Activated T-cell treated with anti-CD3 and anti-CD28 coated beads for 48 hours (primary cell): ENCODE results near the gene SLC17A3.

ENCODE experiments used
- DNase-seq: peaks from one replicate; pipeline ENCODE4 v3.0.0-alpha.2; 2020; ENCODE audit warnings: low read depth

SLC17A3 gene

DNA sequence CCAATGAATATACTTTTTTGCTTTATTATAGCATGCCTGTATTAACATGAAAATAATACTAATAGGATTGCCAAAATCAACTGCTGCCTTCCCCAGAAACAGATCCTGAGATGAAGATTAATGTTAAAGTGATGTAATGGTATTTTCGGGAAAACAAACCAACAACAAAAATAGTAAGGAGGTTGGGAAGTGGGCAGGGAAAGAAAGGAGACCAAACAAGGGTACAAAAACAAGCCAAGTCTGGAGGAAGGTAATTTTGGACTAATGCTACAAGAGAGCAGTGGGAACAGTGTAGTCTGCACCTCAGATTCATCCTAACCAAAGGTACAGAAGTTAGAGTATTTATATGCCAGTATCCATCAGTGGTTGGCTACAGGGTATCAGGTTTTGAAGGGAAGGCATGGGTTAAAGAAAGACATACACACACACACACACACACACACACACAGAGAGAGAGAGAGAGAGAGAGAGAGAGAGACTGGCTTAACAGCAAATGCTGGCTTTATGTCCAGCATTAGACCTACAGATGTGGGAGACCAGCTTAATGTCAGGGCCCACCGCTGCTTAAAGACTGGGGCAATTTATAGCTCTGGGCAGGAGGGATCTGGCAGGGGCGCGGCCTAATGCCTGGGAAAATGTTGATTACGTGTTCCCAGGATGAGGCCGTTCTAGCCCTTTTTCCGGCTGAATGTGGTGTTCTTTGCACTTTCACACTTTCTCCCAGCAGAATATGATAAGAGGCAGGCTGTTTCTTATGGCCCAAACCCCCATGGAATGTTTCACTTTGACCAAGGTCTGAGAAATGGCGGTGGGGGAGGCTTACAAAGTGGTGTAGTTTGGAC is 38.4 kb downstream of the SLC17A3 start:
- DNase-seq, result no peak

DNA sequence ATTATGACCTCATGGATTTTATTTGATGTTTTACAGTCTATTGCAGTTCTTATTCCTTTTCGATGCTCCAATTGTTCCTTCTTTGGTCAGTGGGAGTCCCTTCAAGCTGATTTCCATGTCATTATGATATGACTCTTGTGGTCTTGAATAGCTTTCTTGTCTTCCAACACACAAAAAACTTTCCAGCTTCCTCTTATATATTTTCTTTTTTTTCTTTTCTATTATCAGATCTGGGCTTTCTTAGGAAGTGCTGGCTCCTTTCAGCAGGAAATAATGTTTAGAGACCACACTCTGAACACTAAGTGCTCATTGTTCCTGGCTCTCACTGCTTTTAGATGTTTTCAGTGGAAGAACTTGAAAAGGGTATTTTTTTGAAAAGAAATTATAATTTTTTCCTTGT is 39.1 kb downstream of the SLC17A3 start:
- no peak for DNase-seq

DNA sequence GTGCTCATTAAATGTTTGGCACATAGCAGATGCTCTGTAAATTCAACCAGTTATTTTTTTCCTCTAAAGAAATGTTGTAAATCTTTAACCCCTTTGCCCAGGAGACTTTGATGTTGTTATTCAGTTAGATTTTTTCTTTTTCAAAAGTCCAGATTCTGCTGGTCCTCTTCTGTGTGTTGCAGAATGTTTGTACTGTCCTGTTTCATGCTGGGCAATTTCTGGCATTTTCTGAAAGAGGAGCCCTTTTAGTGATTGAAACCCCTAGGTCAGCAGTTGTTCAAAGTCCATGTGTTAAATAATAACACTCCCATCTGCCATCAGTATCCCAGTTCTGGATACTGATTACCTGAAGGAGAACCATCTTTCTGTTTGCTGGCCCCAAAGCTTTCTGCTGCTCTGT is 40.9 kb downstream of the SLC17A3 start:
- no peak for DNase-seq

- DNase-seq, result no peak
These were observed 41.4 kb downstream of the SLC17A3 start for GRCh38 chr6:25832670-25833069.

DNA sequence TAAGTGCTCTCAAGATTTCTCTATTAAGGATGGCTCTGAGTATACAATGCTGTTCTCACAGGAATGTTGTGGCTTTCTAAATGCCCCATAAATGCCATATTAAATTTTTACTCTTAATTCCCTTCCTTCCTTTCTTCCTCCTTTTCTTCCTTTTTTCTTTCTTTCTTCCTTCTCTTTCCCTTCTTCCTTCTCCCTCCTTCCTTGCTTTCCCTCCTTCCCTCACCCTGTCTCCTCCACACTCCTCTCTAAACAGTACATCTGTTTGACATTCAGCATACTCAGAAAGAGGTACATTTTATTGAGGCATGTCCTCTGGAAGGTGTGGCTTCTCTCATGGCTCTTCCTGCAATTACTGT is 41.8 kb downstream of the SLC17A3 start:
- no peak for DNase-seq

- no peak for DNase-seq
These were observed 42.3 kb downstream of the SLC17A3 start, which contains the start of gene SLC17A1 for GRCh38 chr6:25831532-25832306. TSS of gene SLC17A1 (minus strand) at chr6:25832052. CDS start at chr6:25830557, 1,495 bp downstream.

- no peak for DNase-seq
These were observed 43.6 kb downstream of the SLC17A3 start for GRCh38 chr6:25830458-25830857.

GRCh38 chr6:25829375-25829774 is 44.7 kb downstream of the SLC17A3 start:
- no peak for DNase-seq

- DNase-seq, result no peak
These were observed 52.7 kb downstream of the SLC17A3 start for GRCh38 chr6:25821341-25821740.

GRCh38 chr6:25816252-25816651 is 57.8 kb downstream of the SLC17A3 start:
- DNase-seq, result no peak

GRCh38 chr6:25815194-25815593 is 58.8 kb downstream of the SLC17A3 start:
- DNase-seq, result no peak

GRCh38 chr6:25804804-25805203 is 69.2 kb downstream of the SLC17A3 start:
- no peak for DNase-seq

DNA sequence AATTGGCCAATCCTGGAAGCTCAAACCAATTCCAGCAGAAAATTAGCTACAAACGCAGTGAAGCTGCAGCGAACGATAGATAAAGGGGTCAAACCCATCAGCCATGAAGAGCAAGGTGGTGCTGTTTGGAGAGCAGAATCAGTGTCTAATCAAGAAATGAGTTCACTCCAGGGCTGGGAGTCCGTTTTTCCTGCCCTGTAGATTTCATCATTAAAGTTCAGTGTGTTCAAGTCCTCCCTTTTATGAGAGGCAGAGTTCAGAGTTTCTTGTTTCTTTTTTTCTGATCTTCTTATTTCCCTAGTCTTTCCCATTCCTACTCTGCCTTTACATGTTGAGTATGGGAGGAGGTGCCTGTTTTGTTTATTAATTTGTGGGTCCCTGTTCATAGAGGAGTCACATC is 72.6 kb downstream of the SLC17A3 start:
- DNase-seq, result no peak
